Endothelial cell of umbilical vein (primary cell): Measurements from ENCODE around the gene C1QTNF8. TPM values are rescaled to one million over a fixed set of nuclear protein-coding genes. Genes with fewer than 3 reads are reported as not detected.

Source experiments
- BruUV-seq: library from RNA; stranded (reverse); fragments of 400-500 nt; replicated peaks from 2 replicates; lab custom pipeline; 2021; lab: Mats Ljungman, UMichigan
- CTCF ChIA-PET: fragments of 300-600, 350-600 bp; sonication (Branson Sonifier 250); formaldehyde crosslinking; loops from one replicate; lab custom pipeline; 2021; ENCODE audit warnings: antibody characterized with exemption, inconsistent platforms; lab: Charles Lee
- POLR2A ChIA-PET: fragments of 300-600, 350-600 bp; sonication (Branson Sonifier 250); formaldehyde crosslinking; loops from one replicate; lab custom pipeline; 2021; ENCODE audit warnings: antibody characterized with exemption, inconsistent platforms; lab: Charles Lee
- DNase-seq: peaks from one replicate; pipeline ENCODE4 v3.0.0-alpha.2; 2011; ENCODE audit warnings: low read depth, low spot score
- FAIRE-seq: peaks from 2 replicates; lab custom pipeline; 2011; peaks lifted over from hg19 to GRCh38; lab: Jason Lieb, UNC
- H2AFZ ChIP-seq: 2 replicates; pipeline ENCODE4 v1.6.0; 2012; ENCODE audit warnings: low read depth, low read length, control low read depth, inconsistent platforms
- H3K27ac ChIP-seq: 2 replicates; pipeline ENCODE4 v1.5.1; 2011; ENCODE audit warnings: low read depth, mild to moderate bottlenecking, control low read depth, low read length, moderate library complexity; ENCODE audit not compliant: insufficient read depth
- H3K27me3 ChIP-seq, 2 experiments: 2 replicates each; pipeline versions ENCODE4 v1.6.0 to v1.6.1; 2011; ENCODE audit warnings: low read length in 2 of 2, mixed read lengths in 1 of 2; ENCODE audit not compliant: control insufficient read depth in 2 of 2, insufficient read depth in 2 of 2
- H3K36me3 ChIP-seq, 2 experiments: 2 replicates in 1 of 2; 3 replicates in 1 of 2; pipeline ENCODE4 v1.5.1; 2011; ENCODE audit warnings: low read length in 2 of 2, mild to moderate bottlenecking in 1 of 2, moderate library complexity in 1 of 2; ENCODE audit not compliant: control insufficient read depth in 2 of 2, insufficient read depth in 2 of 2; ENCODE audit errors: extremely low read depth in 1 of 2
- H3K4me1 ChIP-seq: 3 replicates; pipeline ENCODE4 v1.5.1; 2011; ENCODE audit warnings: mild to moderate bottlenecking, low read length; ENCODE audit not compliant: control insufficient read depth, insufficient read depth; ENCODE audit errors: extremely low read depth
- H3K4me2 ChIP-seq: 2 replicates; pipeline ENCODE4 v1.6.1; 2011; ENCODE audit warnings: low read length, control low read depth, mixed read lengths; ENCODE audit not compliant: insufficient read depth
- H3K4me3 ChIP-seq, 3 experiments: fragments of 200-600 bp in 1 of 3; sonication (generic), shearing (Covaris generic) in 1 of 3; replicated peaks in 1 of 3; 2 replicates each; pipeline ENCODE4 v1.5.1; 2011 to 2016; ENCODE audit warnings: control low read depth in 3 of 3, low read length in 3 of 3, mild to moderate bottlenecking in 2 of 3, inconsistent platforms in 1 of 3, low read depth in 1 of 3, moderate library complexity in 1 of 3; ENCODE audit not compliant: insufficient read depth in 1 of 3
- H3K79me2 ChIP-seq: 2 replicates; pipeline ENCODE4 v1.6.0; 2012; ENCODE audit warnings: low read length, inconsistent platforms; ENCODE audit not compliant: control insufficient read depth, insufficient read depth
- H3K9ac ChIP-seq: replicated peaks from 2 replicates; pipeline ENCODE3; 2011; ENCODE audit warnings: low read length, control low read depth; ENCODE audit not compliant: insufficient read depth; ENCODE audit errors: extremely low read depth
- H3K9me1 ChIP-seq: replicated peaks from 3 replicates; pipeline ENCODE4 v1.6.0; 2011; ENCODE audit warnings: mild to moderate bottlenecking, low read length; ENCODE audit not compliant: control insufficient read depth, insufficient read depth; ENCODE audit errors: extremely low read depth
- H3K9me3 ChIP-seq: replicated peaks from 2 replicates; pipeline ENCODE4 v1.5.1; 2012; ENCODE audit warnings: low read length, inconsistent platforms; ENCODE audit not compliant: control insufficient read depth, insufficient read depth
- H4K20me1 ChIP-seq: replicated peaks from 2 replicates; pipeline ENCODE3; 2011; ENCODE audit warnings: mild to moderate bottlenecking, low read length; ENCODE audit not compliant: control insufficient read depth, insufficient read depth; ENCODE audit errors: extremely low read depth
- CTCF ChIP-seq, 2 donors: IDR thresholded peaks; 1 replicate in 1 of 2; 2 replicates in 1 of 2; pipeline ENCODE4 v1.5.1; 2011; ENCODE audit warnings: low read length in 2 of 2, mild to moderate bottlenecking in 2 of 2, moderate library complexity in 2 of 2, control low read depth in 1 of 2, inconsistent platforms in 1 of 2, low read depth in 1 of 2; ENCODE audit not compliant: insufficient read depth in 1 of 2; ENCODE audit errors: extremely low read depth in 1 of 2
- EZH2 ChIP-seq: IDR thresholded peaks from 2 replicates; pipeline ENCODE4 v1.6.1; 2012; ENCODE audit warnings: borderline replicate concordance, low read depth, mild to moderate bottlenecking, moderate library complexity, low read length, inconsistent platforms; ENCODE audit not compliant: severe bottlenecking
- FOS ChIP-seq: IDR thresholded peaks from 2 replicates; pipeline ENCODE4 v1.6.1; 2011; ENCODE audit warnings: mild to moderate bottlenecking, low read length, moderate library complexity, borderline replicate concordance; ENCODE audit not compliant: insufficient read depth
- GATA2 ChIP-seq: IDR thresholded peaks from 2 replicates; pipeline ENCODE4 v1.7.0; 2011; ENCODE audit warnings: low read depth, mild to moderate bottlenecking, moderate library complexity, mixed read lengths, low read length; ENCODE audit not compliant: insufficient read length, insufficient read depth
- JUN ChIP-seq: IDR thresholded peaks from 2 replicates; pipeline ENCODE4 v1.6.1; 2011; ENCODE audit warnings: borderline replicate concordance, low read depth; ENCODE audit not compliant: insufficient read length, insufficient read depth
- MAX ChIP-seq: IDR thresholded peaks from 2 replicates; pipeline ENCODE4 v1.6.1; 2011; ENCODE audit not compliant: insufficient read depth, insufficient read length
- MYC ChIP-seq: IDR thresholded peaks from one replicate; pipeline ENCODE4 v1.6.1; 2011; ENCODE audit warnings: mild to moderate bottlenecking, low read depth, low read length
- POLR2A ChIP-seq: IDR thresholded peaks from 2 replicates; pipeline ENCODE4 v1.6.1; 2012; ENCODE audit warnings: low read depth, mild to moderate bottlenecking, control low read depth, low read length
- POLR2AphosphoS5 ChIP-seq: IDR thresholded peaks from 2 replicates; pipeline ENCODE4 v1.6.1; 2012; ENCODE audit warnings: low read depth, mild to moderate bottlenecking, control low read depth, low read length, moderate library complexity; ENCODE audit not compliant: insufficient read depth
- dilution Hi-C: fragments of 300-500 bp; cut with MboI; formaldehyde crosslinking; loops from one replicate; pipeline ENCODE4 v1.15.0; 2019; ENCODE audit warnings: low sequenced_read_pairs; ENCODE audit not compliant: extremely low pct_ligation_motif_present
- intact Hi-C: fragments of 100-400 bp; cut with micrococcal nuclease; formaldehyde crosslinking; loops from one replicate; pipeline ENCODE4 v1.10.0; 2022
- polyA plus RNA-seq, 4 experiments: library from polyadenylated mRNA; depleted of rRNA in 3 of 4; stranded (reverse) in 3 of 4; unstranded in 1 of 4; fragments of >200 nt; gene quantifications; 2 replicates each; pipeline versions ENCODE4 v1.2.1 to v1.2.3, GENCODE V29; 2011 to 2012; ENCODE audit warnings: missing spikeins in 1 of 4
- total RNA-seq: library from RNA; stranded (reverse); gene quantifications from 2 replicates; pipeline ENCODE4 v1.2.3, GENCODE V29; 2021

Gene C1QTNF8
- total and polyA plus RNA-seq, 2 donors (not counting 3 experiments of a cell fraction or from before 2014, with no cell fraction given) = not detected

- no TSS peak for BruUV-seq
- no peak for TF ChIP-seq FOS
- TF ChIP-seq GATA2 = no peak
- no peak for TF ChIP-seq EZH2
- no peak for TF ChIP-seq JUN
- peak; percentile 81 for TF ChIP-seq MAX
- TF ChIP-seq MYC = no peak
- TF ChIP-seq POLR2AphosphoS5 = no peak
- peak; percentile 73 to 99 for TF ChIP-seq CTCF (IDR thresholded peaks at IDR 0.05; ENCODE audit: extremely low read depth in 1 of 2, insufficient read depth in 1 of 2, low read depth in 1 of 2, low read length in 2 of 2)
- TF ChIP-seq POLR2A = no peak
- Histone ChIP-seq H3K9ac (no peak overlapping the region), H3K4me3 (no peak overlapping the region), H3K4me2 (no peak overlapping the region), H3K9me3 (no peaks in the 10 kb centered on the region), H3K27me3 (no peaks in the 10 kb centered on the region), H3K4me1 (no peaks in the 10 kb centered on the region), H4K20me1 (no peaks in the 10 kb centered on the region), H3K9me1 (no peaks in the 10 kb centered on the region), H3K36me3 (no peaks in the 10 kb centered on the region), H2AFZ (no peak overlapping the region), H3K79me2 (no peaks in the 10 kb centered on the region), H3K27ac (no peak overlapping the region)
- FAIRE-seq (peak; percentile 55), DNase-seq (peak; percentile 57)
- intact Hi-C loops = loop anchor here (1.0 kb wide), 1 partner anchor 88 kb away; no protein-coding TSS in a partner anchor
- ChIA-PET POLR2A (no interaction called here), CTCF (interaction anchor here (0.7 kb wide), 1 partner anchor 37 kb away, joined by 3 read pairs; no protein-coding TSS in a partner anchor)
- dilution Hi-C loops = no loop called here
Observed at GRCh38 chr16:1105888-1106620, 10.0 kb upstream of the C1QTNF8 start.
